T-helper 2 cell treated with Interferon-gamma antibody and Interleukin-4, amounts not matched to agents 100 ng/mL and 5 ng/mL, for 36 hours (primary cell): Measurements from ENCODE around the gene MED26. TPM values are rescaled to one million over a fixed set of nuclear protein-coding genes. Genes with fewer than 3 reads are reported as not detected.
"Not testable (repeated sequence)": the region's sequence is repeated elsewhere in the genome, so short reads cannot be mapped to it uniquely, and the experiment has no call there.

Experiments
- intact Hi-C: fragments of 100-400 bp; cut with micrococcal nuclease; formaldehyde crosslinking; loops from one replicate; pipeline ENCODE4 v1.15.1; 2023
- total RNA-seq: library from RNA; stranded (reverse); gene quantifications from 2 replicates; pipeline ENCODE4 v1.2.3, GENCODE V29; 2022

MED26 gene
- total RNA-seq, 1 donor from 2014 or later = 15.8 TPM

GRCh38 chr19:16576690-16577530 lies 51.1 kb downstream of the MED26 start:
- intact Hi-C loops = no loop called here

- intact Hi-C loops = no loop called here
Measured at GRCh38 chr19:16575861-16576689, 51.9 kb downstream of the MED26 start.

- intact Hi-C loops = no loop called here
Measured at GRCh38 chr19:16575282-16575681, 52.7 kb downstream of the MED26 start.

- intact Hi-C loops = no loop called here
Measured at GRCh38 chr19:16573925-16574324, 54.1 kb downstream of the MED26 start.

- intact Hi-C loops = no loop called here
Measured at GRCh38 chr19:16573296-16573695, 54.7 kb downstream of the MED26 start.

- intact Hi-C loops = loop anchor here (1.0 kb wide), 4 partner anchors 12 to 88 kb away; partner anchors contain the start of genes C19orf44, CALR3, MED26 and SMIM7
Measured at GRCh38 chr19:16572332-16573211, 55.4 kb downstream of the MED26 start, which contains the start of gene SLC35E1. SLC35E1 (minus strand) TSS chr19:16572415; CDS start chr19:16572364, 51 bp downstream.

GRCh38 chr19:16571822-16572331 lies 56.1 kb downstream of the MED26 start:
- intact Hi-C loops = loop anchor here (1.0 kb wide), 4 partner anchors 12 to 88 kb away; partner anchors contain the start of genes C19orf44, CALR3, MED26 and SMIM7

GRCh38 chr19:16571283-16571682 lies 56.7 kb downstream of the MED26 start:
- intact Hi-C loops = no loop called here

- intact Hi-C loops = loop anchor here (5.0 kb wide), 1 partner anchor 1102 kb away; no protein-coding TSS in a partner anchor
Measured at GRCh38 chr19:16569609-16570320, 58.2 kb downstream of the MED26 start.

GRCh38 chr19:16566702-16567101 lies 61.3 kb downstream of the MED26 start:
- intact Hi-C loops = loop anchor here (1.0 to 5.0 kb wide), 3 partner anchors 18 to 1099 kb away; partner anchors contain the start of gene CHERP

- intact Hi-C loops = loop anchor here (1.0 to 5.0 kb wide), 3 partner anchors 19 to 1099 kb away; partner anchors contain the start of gene CHERP
Measured at GRCh38 chr19:16566161-16566560, 61.8 kb downstream of the MED26 start.

GRCh38 chr19:16564842-16565241 lies 63.2 kb downstream of the MED26 start:
- intact Hi-C loops = loop anchor here (5.0 kb wide), 1 partner anchor 1098 kb away; no protein-coding TSS in a partner anchor

GRCh38 chr19:16562608-16563025 lies 65.4 kb downstream of the MED26 start:
- intact Hi-C loops = no loop called here

GRCh38 chr19:16561382-16561781 lies 66.6 kb downstream of the MED26 start:
- intact Hi-C loops = no loop called here

- intact Hi-C loops = no loop called here
Measured at GRCh38 chr19:16559780-16560276, 68.2 kb downstream of the MED26 start.

- intact Hi-C loops = no loop called here
Measured at GRCh38 chr19:16554776-16555175, 73.2 kb downstream of the MED26 start.

GRCh38 chr19:16551902-16552301 lies 76.1 kb downstream of the MED26 start:
- intact Hi-C loops = not testable (repeated sequence)

GRCh38 chr19:16548956-16549355 lies 79.0 kb downstream of the MED26 start:
- intact Hi-C loops = no loop called here

- intact Hi-C loops = no loop called here
Measured at GRCh38 chr19:16544473-16545231, 83.4 kb downstream of the MED26 start.
